ENCODE measurements around the gene UST. TPM values are rescaled to one million over a fixed set of nuclear protein-coding genes. Genes with fewer than 3 reads are reported as not detected.

Gene UST
- total and polyA plus RNA-seq, 7 donors: 0.79 to 2.6 (median 2.0) TPM

GRCh38 chr6:148747145-148747470, 278 bp downstream of the UST start:
- peaks cover 0 to 22% (median 4%) of the 10 kb centered on the region in 3 donors for H3K27me3 ChIP-seq (ENCODE audit: insufficient read depth in 3 of 3, low read length in 2 of 3)
- 0 to 1% (median 0%) methylated on average over 21 to 45 of the region's 45 CpGs for whole genome bisulfite sequencing, 3 donors
- no peaks in the 10 kb centered on the region for H3K9me3 ChIP-seq
- intact Hi-C loops (cut with DNase I): loop anchor here (2.0 to 5.0 kb wide), 2 partner anchors 200 kb away; no protein-coding TSS in a partner anchor
- DNase-seq: peak; percentile 64 to 76
- H3K4me3 ChIP-seq: peak overlapping the region; percentile 78
- peak; percentile 20 to 60 (median 53) for ATAC-seq
- H3K27ac ChIP-seq: peak overlapping the region; percentile 57
- H3K4me1 ChIP-seq: no peaks in the 10 kb centered on the region
- H3K36me3 ChIP-seq (ENCODE audit: insufficient read depth in 1 of 2, low read depth in 1 of 2): no peaks in the 10 kb centered on the region
- TF ChIP-seq, protein P1, sequence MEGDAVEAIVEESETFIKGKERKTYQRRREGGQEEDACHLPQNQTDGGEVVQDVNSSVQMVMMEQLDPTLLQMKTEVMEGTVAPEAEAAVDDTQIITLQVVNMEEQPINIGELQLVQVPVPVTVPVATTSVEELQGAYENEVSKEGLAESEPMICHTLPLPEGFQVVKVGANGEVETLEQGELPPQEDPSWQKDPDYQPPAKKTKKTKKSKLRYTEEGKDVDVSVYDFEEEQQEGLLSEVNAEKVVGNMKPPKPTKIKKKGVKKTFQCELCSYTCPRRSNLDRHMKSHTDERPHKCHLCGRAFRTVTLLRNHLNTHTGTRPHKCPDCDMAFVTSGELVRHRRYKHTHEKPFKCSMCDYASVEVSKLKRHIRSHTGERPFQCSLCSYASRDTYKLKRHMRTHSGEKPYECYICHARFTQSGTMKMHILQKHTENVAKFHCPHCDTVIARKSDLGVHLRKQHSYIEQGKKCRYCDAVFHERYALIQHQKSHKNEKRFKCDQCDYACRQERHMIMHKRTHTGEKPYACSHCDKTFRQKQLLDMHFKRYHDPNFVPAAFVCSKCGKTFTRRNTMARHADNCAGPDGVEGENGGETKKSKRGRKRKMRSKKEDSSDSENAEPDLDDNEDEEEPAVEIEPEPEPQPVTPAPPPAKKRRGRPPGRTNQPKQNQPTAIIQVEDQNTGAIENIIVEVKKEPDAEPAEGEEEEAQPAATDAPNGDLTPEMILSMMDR (IDR thresholded peaks at IDR 0.05): no peak

DNA sequence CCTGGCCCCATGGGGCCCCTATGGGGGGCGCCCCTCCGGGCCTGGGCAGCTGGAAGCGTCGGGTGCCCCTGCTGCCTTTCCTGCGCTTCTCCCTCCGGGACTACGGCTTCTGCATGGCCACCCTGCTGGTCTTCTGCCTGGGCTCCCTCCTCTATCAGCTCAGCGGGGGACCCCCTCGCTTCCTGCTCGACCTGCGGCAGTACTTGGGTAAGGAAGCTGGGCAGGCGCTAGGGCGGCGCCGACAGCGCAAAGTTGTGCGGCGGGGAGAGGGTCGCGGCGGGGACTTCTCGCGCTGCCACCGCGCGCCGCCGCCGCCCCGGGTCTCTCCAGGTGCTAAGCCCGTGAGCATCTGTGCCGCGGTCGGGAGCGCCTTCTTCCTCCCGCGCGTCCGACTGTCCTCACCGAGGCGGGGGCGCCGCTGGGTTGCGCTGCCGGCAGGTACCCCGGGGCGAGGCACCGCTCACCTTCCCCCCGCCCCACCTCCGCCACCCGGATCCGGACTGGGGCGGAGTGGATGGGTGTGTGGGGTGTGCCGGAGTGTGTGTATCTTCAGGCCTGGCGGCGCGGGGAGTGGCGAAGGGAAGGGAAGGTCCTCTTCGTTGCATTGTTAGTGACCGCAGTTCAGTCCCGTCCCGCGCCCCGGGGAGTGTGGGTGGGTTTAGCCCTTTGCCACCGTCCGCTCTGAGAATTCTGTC, 788 bp downstream of the UST start:
- H3K27ac ChIP-seq: peak overlapping the region; percentile 57
- intact Hi-C loops (cut with DNase I): loop anchor here (2.0 to 5.0 kb wide), 2 partner anchors 199 to 200 kb away; no protein-coding TSS in a partner anchor
- WGBS, 3 donors: 0 to 1% (median 0%) methylated on average over 49 to 66 of the region's 66 CpGs
- H3K27me3 ChIP-seq (ENCODE audit: insufficient read depth in 3 of 3, low read length in 2 of 3): peaks cover 0 to 22% (median 4%) of the 10 kb centered on the region in 3 donors
- ATAC-seq (peak; percentile 28 to 36 (median 32)), DNase-seq (peak; percentile 40 to 64)
- H3K4me1 ChIP-seq: no peaks in the 10 kb centered on the region
- TF ChIP-seq, protein P1 (IDR thresholded peaks at IDR 0.05): no peak
- no peaks in the 10 kb centered on the region for H3K36me3 ChIP-seq (ENCODE audit: insufficient read depth in 1 of 2, low read depth in 1 of 2)
- peak overlapping the region; percentile 78 for H3K4me3 ChIP-seq
- no peaks in the 10 kb centered on the region for H3K9me3 ChIP-seq

- WGBS, 3 donors: 89 to 92% (median 92%) methylated on average over 1 of the region's 1 CpG
- Histone ChIP-seq H3K9me3 (no peaks in the 10 kb centered on the region), H3K4me3 (no peak overlapping the region), H3K4me1 (no peaks in the 10 kb centered on the region), H3K27me3 (ENCODE audit: insufficient read depth in 3 of 3, low read length in 2 of 3) (peaks cover 0 to 22% (median 4%) of the 10 kb centered on the region in 3 donors), H3K36me3 (ENCODE audit: insufficient read depth in 1 of 2, low read depth in 1 of 2) (no peaks in the 10 kb centered on the region), H3K27ac (no peak overlapping the region)
- no peak for ATAC-seq
- intact Hi-C loops (cut with DNase I): loop anchor here in 1 of 2 donors (5.0 kb wide), 1 partner anchor 198 kb away; no protein-coding TSS in a partner anchor
- TF ChIP-seq, protein P1 (IDR thresholded peaks at IDR 0.05): no peak
- DNase-seq: no peak
These were observed 2.8 kb downstream of the UST start for GRCh38 chr6:148749674-148750073.

- 68 to 77% (median 75%) methylated on average over 13 of the region's 13 CpGs for WGBS, 3 donors
- no peak overlapping the region for H3K27ac ChIP-seq
- intact Hi-C loops (cut with DNase I): no loop called here
- peak overlapping the region; percentile 6 for H3K4me3 ChIP-seq
- peaks cover 0 to 22% (median 4%) of the 10 kb centered on the region in 3 donors for H3K27me3 ChIP-seq (ENCODE audit: insufficient read depth in 3 of 3, low read length in 2 of 3)
- H3K36me3 ChIP-seq (ENCODE audit: insufficient read depth in 1 of 2, low read depth in 1 of 2): no peaks in the 10 kb centered on the region
- ATAC-seq (peak in 1 of 4 donors; percentile 51), DNase-seq (peak in 1 of 2 donors; percentile 30)
- TF ChIP-seq, protein P1 (IDR thresholded peaks at IDR 0.05): no peak
- no peaks in the 10 kb centered on the region for H3K4me1 ChIP-seq
- H3K9me3 ChIP-seq: no peaks in the 10 kb centered on the region
These were observed 4.3 kb downstream of the UST start for GRCh38 chr6:148750838-148751792.

All from psoas muscle (tissue), 8 donors.